ENCODE measurements around the gene CTNNA3.
A peak's percentile ranks its signal among the peaks of the same experiment; 100 is the strongest.

The CTNNA3 gene

GRCh38 chr10:66772548-66773471 lies 923.2 kb downstream of the CTNNA3 start:
- no peak for TF ChIP-seq CTCF (IDR thresholded peaks at IDR 0.05; ENCODE audit: low read depth, low read length)
- in situ Hi-C loops (cut with HindIII; ENCODE audit: low sequenced_read_pairs) = no loop called here
- no peak overlapping the region for H3K4me3 ChIP-seq (ENCODE audit: low read depth, low read length)
- DNase-seq (ENCODE audit: low read depth, low spot score) = peak; percentile 17

- DNase-seq (ENCODE audit: low read depth, low spot score) = no peak
- H3K4me3 ChIP-seq (ENCODE audit: low read depth, low read length) = no peak overlapping the region
- TF ChIP-seq CTCF (IDR thresholded peaks at IDR 0.05; ENCODE audit: low read depth, low read length) = no peak
- in situ Hi-C loops (cut with HindIII; ENCODE audit: low sequenced_read_pairs) = no loop called here
Observed at GRCh38 chr10:66767707-66768106, 928.3 kb downstream of the CTNNA3 start.

GRCh38 chr10:66762218-66762729 lies 933.7 kb downstream of the CTNNA3 start:
- in situ Hi-C loops (cut with HindIII; ENCODE audit: low sequenced_read_pairs) = no loop called here
- TF ChIP-seq CTCF (IDR thresholded peaks at IDR 0.05; ENCODE audit: low read depth, low read length) = no peak
- DNase-seq (ENCODE audit: low read depth, low spot score) = no peak
- no peak overlapping the region for H3K4me3 ChIP-seq (ENCODE audit: low read depth, low read length)

GRCh38 chr10:66760941-66761340 lies 935.1 kb downstream of the CTNNA3 start:
- in situ Hi-C loops (cut with HindIII; ENCODE audit: low sequenced_read_pairs) = no loop called here
- no peak overlapping the region for H3K4me3 ChIP-seq (ENCODE audit: low read depth, low read length)
- TF ChIP-seq CTCF (IDR thresholded peaks at IDR 0.05; ENCODE audit: low read depth, low read length) = no peak
- DNase-seq (ENCODE audit: low read depth, low spot score) = no peak

GRCh38 chr10:66755474-66755873 lies 940.5 kb downstream of the CTNNA3 start:
- no peak overlapping the region for H3K4me3 ChIP-seq (ENCODE audit: low read depth, low read length)
- TF ChIP-seq CTCF (IDR thresholded peaks at IDR 0.05; ENCODE audit: low read depth, low read length) = no peak
- in situ Hi-C loops (cut with HindIII; ENCODE audit: low sequenced_read_pairs) = no loop called here
- no peak for DNase-seq (ENCODE audit: low read depth, low spot score)

GRCh38 chr10:66752714-66753113 lies 943.3 kb downstream of the CTNNA3 start:
- DNase-seq (ENCODE audit: low read depth, low spot score) = peak; percentile 29
- H3K4me3 ChIP-seq (ENCODE audit: low read depth, low read length) = no peak overlapping the region
- in situ Hi-C loops (cut with HindIII; ENCODE audit: low sequenced_read_pairs) = no loop called here
- no peak for TF ChIP-seq CTCF (IDR thresholded peaks at IDR 0.05; ENCODE audit: low read depth, low read length)
